Parietal lobe (tissue), 1 donor: ENCODE data around the gene NSMCE1. TPM values are rescaled to one million over a fixed set of nuclear protein-coding genes. Genes with fewer than 3 reads are reported as not detected.

Experiments used
- total RNA-seq: library from RNA; depleted of rRNA; stranded (reverse); fragments of >200 nt; gene quantifications from one replicate; pipeline ENCODE4 v1.2.3, GENCODE V29; 2014

Gene NSMCE1
- total RNA-seq: 26.6 TPM

DNA sequence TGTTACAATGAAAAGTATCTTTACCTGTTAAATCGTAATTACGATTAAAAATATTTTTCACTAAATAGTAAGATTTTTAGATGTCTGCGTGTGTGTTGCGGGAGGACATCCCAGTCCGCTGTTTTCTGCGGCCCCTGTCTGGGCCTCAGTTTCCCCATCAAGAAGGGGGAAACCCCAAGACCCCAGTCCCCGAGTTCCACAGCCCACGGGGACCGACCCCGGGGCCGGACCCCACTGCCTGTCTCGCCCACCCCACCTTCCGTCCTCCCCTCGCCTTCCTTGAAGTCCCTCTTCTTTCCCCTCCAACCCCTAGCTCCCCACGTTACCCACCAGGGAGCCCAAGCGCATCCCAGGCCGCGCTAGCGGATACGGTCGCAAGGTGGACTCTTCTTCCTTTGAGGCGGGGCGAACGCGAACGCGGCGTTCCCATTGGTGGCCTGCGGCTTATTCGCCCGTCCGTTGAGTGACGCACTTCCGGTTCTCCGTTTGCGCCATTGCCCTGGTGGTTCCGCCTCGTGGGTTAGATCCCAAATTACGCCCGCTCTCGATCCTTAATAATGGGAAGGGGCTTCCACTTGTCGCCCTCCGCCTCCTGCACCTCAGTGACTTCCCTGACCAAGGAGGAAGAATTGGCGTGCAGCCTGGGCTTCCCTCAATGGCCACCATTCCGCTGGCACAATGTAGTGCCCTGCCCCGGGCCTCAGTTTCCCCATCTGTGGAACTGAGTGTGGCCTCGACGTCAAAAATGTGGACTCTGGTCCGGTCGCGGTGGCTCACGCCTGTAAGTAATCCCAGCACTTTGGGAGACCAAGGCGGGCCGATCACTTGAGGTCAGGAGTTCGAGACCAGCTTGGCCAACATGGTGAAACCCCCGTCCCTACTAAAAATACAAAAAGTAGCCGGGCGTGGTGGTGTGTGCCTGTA is at the start of gene NSMCE1:
Gene NSMCE1, minus strand, starts transcription at position 397 of the 924 bp plus-strand sequence. CDS start 11,202 bp downstream, outside the sequence.

GRCh38 chr16:27313422-27314160 is 45.0 kb upstream of the NSMCE1 start, which contains the start of gene IL4R:
TSS of gene IL4R (plus strand) at chr16:27313974. CDS start at chr16:27340204, 26,230 bp downstream.

DNA sequence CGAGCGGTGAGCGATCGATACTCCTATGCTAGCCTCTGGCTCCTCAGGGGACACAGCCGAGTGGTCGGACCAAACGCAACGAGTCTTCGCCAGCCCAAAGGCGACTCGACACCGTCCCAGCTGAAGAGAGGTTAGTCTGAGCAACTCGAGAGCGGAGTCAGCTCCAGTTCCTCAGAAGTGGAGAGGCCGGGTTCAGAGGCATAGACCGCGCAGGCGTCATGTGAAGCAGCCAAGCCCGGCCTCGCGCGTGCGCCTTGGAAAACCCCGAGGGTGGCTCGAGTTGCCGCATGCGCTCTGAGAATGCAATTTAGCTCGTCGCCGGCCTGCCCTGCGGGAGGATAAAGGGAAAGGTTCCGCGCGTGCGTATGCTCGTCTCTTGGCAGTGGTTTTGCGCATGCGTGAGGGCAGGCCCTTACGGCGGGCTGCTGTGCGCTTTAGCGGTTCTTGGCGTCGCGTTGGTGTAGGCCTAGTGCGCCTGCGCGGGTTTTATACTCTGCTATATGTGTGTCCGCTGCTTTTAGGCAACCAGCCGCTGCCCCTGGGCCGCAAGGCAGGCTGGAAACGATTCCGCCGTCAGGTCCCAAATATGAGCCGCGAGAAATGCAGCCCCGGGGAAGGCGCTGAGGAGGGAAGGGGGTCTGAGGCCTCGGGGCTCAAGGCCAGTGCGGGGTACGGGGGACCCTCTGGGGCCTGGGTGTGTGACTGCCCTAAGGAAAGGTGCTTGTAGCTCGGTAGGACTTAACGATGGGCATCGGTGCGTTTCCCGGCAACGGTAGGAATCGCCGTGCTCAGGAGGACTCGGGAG is 64.9 kb downstream of the NSMCE1 start, which contains the start of gene KDM8:
Gene KDM8, plus strand, starts transcription at position 20 of the 805 bp plus-strand sequence. CDS start 6,598 bp downstream, outside the sequence.

Other genes with a start within 250 kb of the NSMCE1 start
- gene C16orf82, start 201.8 kb downstream of the NSMCE1 start, total RNA-seq: not detected
- 3.4 TPM for gene KDM8, start 65.2 kb downstream of the NSMCE1 start, total RNA-seq
- gene IL4R, start 45.2 kb upstream of the NSMCE1 start, total RNA-seq: 3.4 TPM
- gene IL21R, start 133.4 kb upstream of the NSMCE1 start, total RNA-seq: not detected